ENCODE measurements around the gene TACC3.

The TACC3 gene

GRCh38 chr4:1725521-1725920 lies 4.2 kb downstream of the TACC3 start:
- no peak for DNase-seq

GRCh38 chr4:1726146-1726934 lies 5.0 kb downstream of the TACC3 start:
- DNase-seq: peak; percentile 93

GRCh38 chr4:1727117-1728031 lies 6.1 kb downstream of the TACC3 start:
- peak; percentile 79 for DNase-seq

- DNase-seq: no peak
Observed at GRCh38 chr4:1728061-1728980, 7.0 kb downstream of the TACC3 start.

GRCh38 chr4:1730532-1731135 lies 9.3 kb downstream of the TACC3 start:
- no peak for DNase-seq

GRCh38 chr4:1731180-1731579 lies 9.9 kb downstream of the TACC3 start:
- DNase-seq: no peak

GRCh38 chr4:1732911-1733310 lies 11.6 kb downstream of the TACC3 start:
- DNase-seq: no peak

- no peak for DNase-seq
Observed at GRCh38 chr4:1735215-1735614, 13.9 kb downstream of the TACC3 start.

- DNase-seq: no peak
Observed at GRCh38 chr4:1736812-1737211, 15.5 kb downstream of the TACC3 start.

GRCh38 chr4:1737666-1738065 lies 16.3 kb downstream of the TACC3 start:
- DNase-seq: no peak

GRCh38 chr4:1738410-1738809 lies 17.1 kb downstream of the TACC3 start:
- DNase-seq: no peak

GRCh38 chr4:1739358-1739757 lies 18.0 kb downstream of the TACC3 start:
- DNase-seq: no peak

GRCh38 chr4:1740021-1740545 lies 18.8 kb downstream of the TACC3 start:
- DNase-seq: no peak

GRCh38 chr4:1741208-1741607 lies 19.9 kb downstream of the TACC3 start:
- no peak for DNase-seq

- no peak for DNase-seq
Observed at GRCh38 chr4:1743551-1743950, 22.2 kb downstream of the TACC3 start.

GRCh38 chr4:1743975-1744374 lies 22.7 kb downstream of the TACC3 start:
- no peak for DNase-seq

GRCh38 chr4:1744552-1744951 lies 23.2 kb downstream of the TACC3 start:
- DNase-seq: no peak

- no peak for DNase-seq
Observed at GRCh38 chr4:1745165-1745564, 23.8 kb downstream of the TACC3 start.

- DNase-seq: no peak
Observed at GRCh38 chr4:1745697-1746096, 24.4 kb downstream of the TACC3 start.

GRCh38 chr4:1746265-1746691 lies 25.0 kb downstream of the TACC3 start:
- peak; percentile 79 for DNase-seq

GRCh38 chr4:1746919-1747602 lies 25.7 kb downstream of the TACC3 start:
- DNase-seq: no peak

GRCh38 chr4:1747603-1747967 lies 26.3 kb downstream of the TACC3 start:
- DNase-seq: no peak

All from suppressor macrophage treated with lipopolysaccharide for 4 hours (primary cell).